G401 (cell line): Measurements from ENCODE around the gene COPG2. TPM values are rescaled to one million over a fixed set of nuclear protein-coding genes. Genes with fewer than 3 reads are reported as not detected.
A peak's percentile ranks its signal among the peaks of the same experiment; 100 is the strongest.
"Not testable (repeated sequence)": the region's sequence is repeated elsewhere in the genome, so short reads cannot be mapped to it uniquely, and the experiment has no call there.

Experiments used
- DNase-seq: peaks from one replicate; pipeline ENCODE4 v3.0.0-alpha.2; 2015; ENCODE audit warnings: low spot score
- in situ Hi-C: cut with HindIII; loops from 2 replicates; pipeline ENCODE4 v1.10.0; 2016; ENCODE audit warnings: low sequenced_read_pairs, mixed read lengths
- total RNA-seq: library from RNA; depleted of rRNA; stranded (reverse); fragments of >200 nt; shearing (Covaris generic); gene quantifications from 2 replicates; pipeline ENCODE4 v1.2.3, GENCODE V29; 2014

COPG2 gene
- total RNA-seq, 1 experiment from 2014 or later, result 43.6 TPM

GRCh38 chr7:130521258-130521951, 147.1 kb downstream of the COPG2 start:
- DNase-seq, result no peak
- in situ Hi-C loops, result no loop called here

- in situ Hi-C loops, result no loop called here
- DNase-seq, result no peak
These were observed 153.1 kb downstream of the COPG2 start for GRCh38 chr7:130515315-130516040.

- no peak for DNase-seq
These were observed 155.1 kb downstream of the COPG2 start for GRCh38 chr7:130513447-130513846.

GRCh38 chr7:130512038-130512437, 156.5 kb downstream of the COPG2 start:
- in situ Hi-C loops, DNase-seq: not testable (repeated sequence)

More at GRCh38 chr7:130513447-130513846, 155.1 kb downstream of the COPG2 start:
- in situ Hi-C loops, result no loop called here

- in situ Hi-C loops, result no loop called here
- no peak for DNase-seq
These were observed 162.2 kb downstream of the COPG2 start for GRCh38 chr7:130506358-130506757.

GRCh38 chr7:130505753-130506152, 162.8 kb downstream of the COPG2 start:
- in situ Hi-C loops, result no loop called here
- DNase-seq, result no peak

GRCh38 chr7:130500910-130501309, 167.6 kb downstream of the COPG2 start:
- no peak for DNase-seq
- in situ Hi-C loops, result no loop called here

GRCh38 chr7:130500463-130500862, 168.1 kb downstream of the COPG2 start:
- in situ Hi-C loops, result no loop called here
- no peak for DNase-seq

- in situ Hi-C loops, result no loop called here
- DNase-seq, result peak; percentile 10
These were observed 174.1 kb downstream of the COPG2 start for GRCh38 chr7:130494431-130494858.

- in situ Hi-C loops, result no loop called here
- peak; percentile 12 for DNase-seq
These were observed 175.2 kb downstream of the COPG2 start for GRCh38 chr7:130493275-130493873.

GRCh38 chr7:130492523-130493274, 175.8 kb downstream of the COPG2 start:
- in situ Hi-C loops, result no loop called here
- DNase-seq, result peak; percentile 36

- in situ Hi-C loops, result no loop called here
- peak; percentile 28 for DNase-seq
These were observed 176.6 kb downstream of the COPG2 start, which contains the start of gene MEST for GRCh38 chr7:130491841-130492522. Gene MEST (plus strand): TSS chr7:130492085. CDS start chr7:130492314, 229 bp downstream.

GRCh38 chr7:130490888-130491804, 177.4 kb downstream of the COPG2 start:
- peak; percentile 52 for DNase-seq
- in situ Hi-C loops, result no loop called here

GRCh38 chr7:130490311-130490791, 178.2 kb downstream of the COPG2 start:
- DNase-seq, result peak; percentile 10

GRCh38 chr7:130489140-130489983, 179.2 kb downstream of the COPG2 start:
- in situ Hi-C loops, result no loop called here
- DNase-seq, result peak; percentile 4

More at GRCh38 chr7:130490311-130490791, 178.2 kb downstream of the COPG2 start:
- in situ Hi-C loops, result no loop called here

GRCh38 chr7:130488392-130489139, 180.0 kb downstream of the COPG2 start:
- in situ Hi-C loops, result no loop called here
- peak; percentile 8 for DNase-seq
